Hippocampal formation (tissue), 2 donors: ENCODE results near the gene MLLT1.

Experiments
- DNase-seq, 2 donors: peaks; one replicate each; lab custom pipeline; 2025; lab: John Stamatoyannopoulos, UW

Gene MLLT1

DNA sequence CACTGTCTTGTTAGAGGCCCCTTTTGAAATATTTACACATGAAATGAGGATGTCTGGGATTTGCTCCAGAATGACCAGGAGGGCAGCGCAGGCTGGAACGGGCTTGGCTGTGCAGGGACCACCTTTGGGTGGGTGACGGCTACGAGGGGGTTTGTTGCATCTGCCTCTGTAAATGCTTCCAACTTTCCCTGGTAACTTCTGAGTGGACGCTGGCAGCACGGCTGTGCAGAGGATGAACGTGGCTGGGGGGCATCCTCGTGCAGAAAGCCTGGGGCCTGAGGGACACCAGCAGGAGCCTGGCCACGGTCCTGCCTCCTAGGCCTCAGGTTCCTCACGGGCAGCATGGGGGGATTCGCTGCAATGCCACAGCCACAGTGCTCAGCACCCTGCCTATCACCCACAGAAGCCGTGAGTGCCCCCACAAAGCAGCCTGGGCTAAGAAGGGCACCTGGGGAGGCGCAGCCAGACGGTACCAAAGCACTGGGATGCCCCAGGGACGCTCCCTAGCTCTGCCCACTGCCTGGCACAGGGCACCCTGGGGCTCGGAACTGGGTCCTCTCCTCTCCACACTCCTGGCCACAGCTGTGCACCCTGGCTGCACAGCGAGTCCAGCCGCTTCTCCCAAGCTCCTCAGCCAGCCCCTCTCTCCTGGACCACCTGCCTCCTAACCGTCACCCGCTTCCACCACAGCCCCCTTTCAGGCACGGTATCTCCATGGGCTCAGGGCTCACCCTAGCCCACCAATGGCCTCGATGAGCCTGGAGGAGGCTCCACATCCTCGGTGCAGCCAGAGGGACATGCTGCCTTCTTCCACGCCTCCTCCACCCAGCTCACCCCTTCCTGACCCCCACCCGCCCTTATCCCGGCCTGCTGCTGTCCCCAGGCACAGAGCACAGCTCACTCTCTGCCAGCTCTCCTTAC lies 44.5 kb downstream of the MLLT1 start:
- no peak for DNase-seq

DNA sequence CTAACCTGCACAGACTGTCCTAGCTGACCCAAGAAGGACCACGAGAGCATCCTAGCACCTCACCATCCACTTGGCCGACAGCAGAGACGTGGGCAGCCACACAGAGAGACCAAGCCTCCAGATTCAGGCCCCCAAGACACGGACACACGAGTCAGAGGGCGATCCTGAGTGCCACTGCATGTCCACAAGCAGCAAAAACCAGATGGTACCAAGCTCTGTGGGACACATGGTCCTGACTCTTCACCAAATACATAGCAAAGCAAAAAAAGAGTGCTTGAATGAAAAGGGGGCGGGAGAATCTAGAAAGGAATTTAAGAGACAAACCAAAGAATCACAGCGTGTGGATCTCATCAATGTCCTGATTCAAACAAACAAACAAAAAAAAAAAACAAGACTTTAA lies 45.2 kb downstream of the MLLT1 start:
- no peak for DNase-seq

DNA sequence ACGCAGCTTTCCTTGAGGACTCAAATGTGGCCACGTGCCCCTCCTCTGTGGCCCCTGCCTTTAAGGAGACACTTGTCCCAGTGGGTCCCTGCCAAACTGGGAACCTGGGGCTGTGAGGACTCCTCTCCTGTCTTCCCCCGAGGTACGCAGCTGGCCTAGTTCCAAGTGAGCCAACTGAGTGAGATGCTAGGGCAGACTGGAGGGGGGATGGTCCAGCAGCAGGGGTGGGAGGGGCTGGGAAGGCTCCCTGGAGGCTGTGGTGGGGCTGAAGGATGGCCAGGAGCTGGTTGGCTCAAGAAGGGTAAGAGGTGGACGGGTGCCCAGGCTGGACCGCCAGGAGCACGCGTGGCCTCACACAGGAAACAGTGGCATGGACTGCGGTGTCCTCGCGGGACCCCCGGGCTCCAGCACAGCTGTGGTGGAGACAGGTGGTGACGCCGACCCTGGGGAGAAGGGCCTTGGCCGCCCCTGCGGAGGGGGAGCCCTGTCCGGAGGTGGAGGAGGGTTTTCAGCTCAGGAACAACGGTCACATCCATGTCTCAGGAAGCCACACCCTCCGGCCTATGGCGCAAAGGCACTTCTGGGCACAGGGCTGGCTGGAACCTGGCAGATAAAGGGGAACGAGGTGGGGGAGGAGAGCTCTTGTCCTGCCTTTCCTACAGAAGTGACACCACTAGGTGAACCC lies 45.8 kb downstream of the MLLT1 start:
- DNase-seq: no peak

- DNase-seq: no peak
These were observed 46.5 kb downstream of the MLLT1 start for GRCh38 chr19:6233056-6233826.

GRCh38 chr19:6232601-6233055 lies 47.1 kb downstream of the MLLT1 start:
- no peak for DNase-seq

DNA sequence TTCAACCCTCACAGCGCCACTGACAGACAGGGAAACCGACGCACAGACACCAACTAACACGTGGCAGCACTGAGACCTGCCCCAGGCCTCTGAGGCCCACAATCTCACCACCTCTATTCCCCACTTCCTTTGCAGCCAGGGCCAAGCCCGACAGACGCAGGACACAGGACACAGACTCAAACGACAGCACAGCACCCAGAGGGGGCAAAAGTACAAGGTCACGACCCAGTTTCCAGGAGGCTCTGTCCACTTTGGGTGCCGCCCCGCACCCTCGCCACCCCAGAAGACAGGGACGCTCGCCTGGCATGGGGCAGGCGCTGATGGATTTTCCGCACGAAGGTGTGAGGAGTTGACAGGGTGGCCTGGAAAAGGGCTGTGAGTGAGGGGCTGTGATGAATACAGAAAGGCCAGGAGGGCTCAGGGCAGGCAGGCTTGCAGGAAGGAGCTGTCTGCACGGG lies 48.8 kb downstream of the MLLT1 start:
- no peak for DNase-seq

- DNase-seq: no peak
These were observed 49.6 kb downstream of the MLLT1 start for GRCh38 chr19:6229951-6230712.

- DNase-seq: no peak
These were observed 50.4 kb downstream of the MLLT1 start for GRCh38 chr19:6229216-6229913.

- no peak for DNase-seq
These were observed 51.1 kb downstream of the MLLT1 start for GRCh38 chr19:6228551-6229215.

DNA sequence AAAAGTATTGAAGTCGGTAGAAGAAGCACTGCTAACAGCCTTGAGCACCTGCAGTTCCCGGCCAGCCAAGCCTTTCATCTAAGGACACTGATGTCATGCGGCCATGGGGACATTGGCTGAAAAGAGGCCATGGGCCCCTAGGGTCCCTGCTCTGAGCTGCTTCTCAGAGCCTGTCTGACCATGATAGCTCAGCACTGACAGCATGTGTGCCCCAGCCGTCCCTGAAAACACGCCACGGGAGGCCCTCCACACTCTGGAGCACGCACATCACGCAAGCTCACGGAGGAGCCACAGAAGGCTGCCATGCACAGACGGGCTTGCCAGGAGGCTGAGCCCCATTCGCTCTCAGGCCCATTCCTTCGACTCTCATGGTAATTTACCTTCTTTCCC lies 51.8 kb downstream of the MLLT1 start:
- DNase-seq: no peak

DNA sequence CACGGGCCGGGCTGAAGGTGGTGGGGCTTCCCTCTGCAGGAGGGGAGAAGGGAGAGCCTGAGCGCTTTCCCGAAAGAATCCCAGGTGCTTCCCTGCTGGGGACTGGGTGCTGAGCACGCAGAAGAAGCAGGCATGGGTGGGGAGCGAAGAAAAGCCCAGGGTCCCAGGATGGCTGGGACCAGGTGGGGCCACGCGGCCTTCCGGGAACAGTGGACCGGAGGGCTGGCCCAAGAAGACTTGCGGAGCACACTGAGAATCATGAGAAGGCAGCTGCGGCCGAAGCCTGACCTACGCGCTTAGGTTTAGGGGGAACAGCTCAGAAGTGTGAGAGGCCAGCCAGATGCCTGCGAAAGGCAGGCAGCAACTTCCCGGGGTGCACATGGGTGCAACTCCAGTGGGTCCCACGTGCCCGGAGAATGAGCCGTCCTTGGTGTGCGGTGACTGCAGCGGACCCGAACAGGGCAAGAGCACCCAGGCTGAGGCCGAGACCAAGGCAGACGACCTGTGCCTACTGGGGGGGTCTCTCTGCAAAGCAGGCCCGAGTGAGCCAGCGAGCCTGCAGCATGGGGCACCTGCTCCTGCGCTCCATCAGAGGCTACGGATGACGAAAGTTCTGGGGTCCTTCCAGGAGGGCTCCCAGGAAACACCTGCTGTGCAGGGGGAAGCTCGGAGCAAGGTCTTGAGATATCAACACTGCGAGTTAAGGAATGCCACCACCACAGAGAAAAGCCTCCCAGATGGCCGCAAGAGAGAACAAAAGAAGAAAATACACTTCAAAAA lies 52.4 kb downstream of the MLLT1 start:
- no peak for DNase-seq

- no peak for DNase-seq
These were observed 53.2 kb downstream of the MLLT1 start for GRCh38 chr19:6226444-6227155.

DNA sequence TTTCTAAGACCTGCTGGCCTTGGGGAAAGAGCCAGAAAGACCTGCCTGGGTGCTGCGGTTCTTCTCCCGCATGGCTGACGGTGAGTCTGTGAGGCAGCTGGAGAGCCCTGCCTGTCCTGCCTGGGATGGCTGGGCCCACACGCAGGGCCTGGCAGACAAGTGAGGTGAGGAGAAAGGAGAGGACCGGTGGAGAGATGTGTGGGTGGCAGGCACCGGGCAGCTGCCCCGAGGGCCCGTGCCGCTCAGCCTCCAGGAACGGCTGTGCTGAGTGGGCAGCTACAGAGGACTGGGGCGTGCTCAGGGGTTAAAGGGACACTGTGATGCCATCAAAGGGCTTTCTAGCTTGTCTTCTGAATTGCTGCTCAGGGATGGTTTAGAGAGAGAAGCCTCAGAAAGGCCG lies 53.8 kb downstream of the MLLT1 start:
- DNase-seq: no peak

DNA sequence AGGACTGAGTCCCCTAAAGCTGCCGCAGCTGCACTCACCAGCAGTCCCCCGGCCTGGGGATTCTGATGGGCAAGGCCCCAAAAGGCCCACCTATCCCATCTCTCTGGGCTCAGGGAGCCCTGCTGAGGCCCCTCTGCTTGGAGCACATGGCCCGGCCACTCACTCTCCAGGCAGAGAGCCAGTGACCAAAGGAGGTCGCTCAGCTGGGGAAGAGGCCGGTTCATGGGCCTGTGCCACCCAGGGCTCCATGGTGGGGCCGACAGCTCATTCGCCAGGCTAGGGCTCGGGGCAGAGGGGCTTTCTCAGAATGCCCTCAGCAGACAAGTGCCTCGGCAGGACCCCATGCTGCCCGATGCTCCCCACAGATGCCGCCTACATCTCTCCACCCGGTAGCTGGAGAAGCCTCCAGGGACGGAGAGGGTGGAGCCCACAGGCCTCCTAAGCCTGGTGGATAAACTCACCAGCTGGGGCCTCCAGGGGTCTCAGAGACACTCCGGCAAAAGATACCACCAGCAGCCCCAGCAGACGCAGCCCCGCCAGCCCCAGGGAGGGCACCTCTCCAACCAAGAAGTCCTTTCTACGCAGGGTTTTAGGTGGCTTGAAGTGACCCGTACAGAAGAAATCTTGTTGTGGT lies 54.4 kb downstream of the MLLT1 start:
- DNase-seq: no peak

- no peak for DNase-seq
These were observed 55.5 kb downstream of the MLLT1 start for GRCh38 chr19:6224308-6224675.

- no peak for DNase-seq
These were observed 56.1 kb downstream of the MLLT1 start for GRCh38 chr19:6223461-6224307.

DNA sequence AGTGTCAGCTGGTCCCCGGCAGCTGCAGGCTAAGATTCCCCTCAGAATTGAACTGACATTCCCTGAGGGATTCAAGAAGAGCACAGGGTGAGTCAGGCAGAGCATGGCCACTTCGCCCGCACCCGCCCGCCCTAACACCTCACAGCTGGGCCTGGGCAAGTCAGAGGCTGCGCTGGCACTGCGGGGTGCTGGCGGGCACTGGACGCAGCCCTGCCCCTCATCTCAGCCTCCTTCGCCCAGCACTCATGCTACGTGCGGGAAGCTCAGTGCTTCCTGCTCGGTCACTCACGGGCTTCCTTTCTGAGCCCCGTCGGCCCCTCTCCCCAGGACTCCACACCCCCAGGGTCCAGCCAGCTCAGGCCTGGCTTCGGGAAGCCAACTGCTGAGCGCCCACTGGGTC lies 56.9 kb downstream of the MLLT1 start:
- DNase-seq: no peak
